ENCODE measurements around the gene DNAJC27.

DNAJC27 gene

GRCh38 chr2:24994146-24994724 lies 22.5 kb upstream of the DNAJC27 start:
- H3K9ac ChIP-seq = no peak overlapping the region
- peaks cover 18% of the 10 kb centered on the region for H3K4me1 ChIP-seq
- no peak overlapping the region for H3K4me3 ChIP-seq
- TF ChIP-seq Cebpa-rat (IDR thresholded peaks at IDR 0.05) = no peak
- H3K9me3 ChIP-seq = peaks cover 10% of the 10 kb centered on the region; the same call in 1 of the 2 replicates
- H4K20me1 ChIP-seq = no peaks in the 10 kb centered on the region
- H3K27ac ChIP-seq = no peak overlapping the region
- H3K27me3 ChIP-seq = no peaks in the 10 kb centered on the region
- H3K36me3 ChIP-seq = no peaks in the 10 kb centered on the region
- peak overlapping the region; percentile 36 for H3K4me2 ChIP-seq

GRCh38 chr2:24993406-24994145 lies 21.8 kb upstream of the DNAJC27 start:
- Histone ChIP-seq H3K9ac (no peak overlapping the region), H3K4me2 (peak overlapping the region; percentile 36), H3K27ac (no peak overlapping the region), H4K20me1 (no peaks in the 10 kb centered on the region), H3K9me3 (peaks cover 10% of the 10 kb centered on the region; the same call in 1 of the 2 replicates), H3K27me3 (no peaks in the 10 kb centered on the region), H3K4me1 (peaks cover 18% of the 10 kb centered on the region), H3K36me3 (no peaks in the 10 kb centered on the region), H3K4me3 (no peak overlapping the region)
- TF ChIP-seq Cebpa-rat (IDR thresholded peaks at IDR 0.05) = no peak

- Histone ChIP-seq H3K4me2 (no peak overlapping the region), H3K4me3 (no peak overlapping the region), H3K9ac (no peak overlapping the region), H3K9me3 (peaks cover 9% of the 10 kb centered on the region; the same call in 1 of the 2 replicates), H3K4me1 (peaks cover 4% of the 10 kb centered on the region; the same call in 1 of the 2 replicates), H3K27me3 (no peaks in the 10 kb centered on the region), H3K27ac (no peak overlapping the region), H4K20me1 (no peaks in the 10 kb centered on the region), H3K36me3 (no peaks in the 10 kb centered on the region)
- no peak for TF ChIP-seq Cebpa-rat (IDR thresholded peaks at IDR 0.05)
Measured at GRCh38 chr2:24986372-24986771, 14.6 kb upstream of the DNAJC27 start.

- Histone ChIP-seq H3K9ac (no peak overlapping the region), H3K4me3 (no peak overlapping the region), H3K27me3 (no peaks in the 10 kb centered on the region), H3K9me3 (peaks cover under 1% of the 10 kb centered on the region; the same call in 1 of the 2 replicates), H3K36me3 (no peaks in the 10 kb centered on the region), H4K20me1 (no peaks in the 10 kb centered on the region), H3K4me2 (no peak overlapping the region), H3K27ac (no peak overlapping the region), H3K4me1 (peaks cover 4% of the 10 kb centered on the region; the same call in 1 of the 2 replicates)
- TF ChIP-seq Cebpa-rat (IDR thresholded peaks at IDR 0.05) = no peak
Measured at GRCh38 chr2:24985511-24985910, 13.8 kb upstream of the DNAJC27 start.

GRCh38 chr2:24984912-24985311 lies 13.2 kb upstream of the DNAJC27 start:
- Histone ChIP-seq H3K4me2 (no peak overlapping the region), H3K9ac (no peak overlapping the region), H3K4me1 (peaks cover 4% of the 10 kb centered on the region; the same call in 1 of the 2 replicates), H3K27ac (no peak overlapping the region), H3K4me3 (no peak overlapping the region), H3K27me3 (no peaks in the 10 kb centered on the region), H3K36me3 (no peaks in the 10 kb centered on the region), H3K9me3 (no peaks in the 10 kb centered on the region), H4K20me1 (no peaks in the 10 kb centered on the region)
- no peak for TF ChIP-seq Cebpa-rat (IDR thresholded peaks at IDR 0.05)

GRCh38 chr2:24981411-24982136 lies 9.8 kb upstream of the DNAJC27 start:
- no peak overlapping the region for H3K9ac ChIP-seq
- H4K20me1 ChIP-seq = no peaks in the 10 kb centered on the region
- no peak overlapping the region for H3K4me2 ChIP-seq
- H3K27ac ChIP-seq = no peak overlapping the region
- no peak for TF ChIP-seq Cebpa-rat (IDR thresholded peaks at IDR 0.05)
- no peaks in the 10 kb centered on the region for H3K27me3 ChIP-seq
- no peaks in the 10 kb centered on the region for H3K9me3 ChIP-seq
- H3K4me3 ChIP-seq = no peak overlapping the region
- H3K4me1 ChIP-seq = peaks cover 9% of the 10 kb centered on the region; the same call in 1 of the 2 replicates
- H3K36me3 ChIP-seq = no peaks in the 10 kb centered on the region

- no peak overlapping the region for H3K27ac ChIP-seq
- H3K27me3 ChIP-seq = no peaks in the 10 kb centered on the region
- peaks cover 7% of the 10 kb centered on the region; the same call in 1 of the 2 replicates for H3K4me1 ChIP-seq
- no peaks in the 10 kb centered on the region for H3K36me3 ChIP-seq
- TF ChIP-seq Cebpa-rat (IDR thresholded peaks at IDR 0.05) = no peak
- no peaks in the 10 kb centered on the region for H4K20me1 ChIP-seq
- no peak overlapping the region for H3K9ac ChIP-seq
- no peak overlapping the region for H3K4me3 ChIP-seq
- H3K9me3 ChIP-seq = no peaks in the 10 kb centered on the region
- no peak overlapping the region for H3K4me2 ChIP-seq
Measured at GRCh38 chr2:24978661-24979060, 6.9 kb upstream of the DNAJC27 start.

- TF ChIP-seq Cebpa-rat (IDR thresholded peaks at IDR 0.05) = no peak
- Histone ChIP-seq H3K27me3 (no peaks in the 10 kb centered on the region), H3K27ac (no peak overlapping the region), H3K4me2 (no peak overlapping the region), H3K36me3 (no peaks in the 10 kb centered on the region), H3K4me1 (peaks cover 17% of the 10 kb centered on the region; the same call in 1 of the 2 replicates), H3K4me3 (no peak overlapping the region), H4K20me1 (no peaks in the 10 kb centered on the region), H3K9me3 (no peaks in the 10 kb centered on the region), H3K9ac (no peak overlapping the region)
Measured at GRCh38 chr2:24977631-24978030, 5.9 kb upstream of the DNAJC27 start.

GRCh38 chr2:24973812-24974211 lies 2.1 kb upstream of the DNAJC27 start:
- Histone ChIP-seq H3K4me2 (no peak overlapping the region), H3K4me1 (peaks cover 28% of the 10 kb centered on the region), H3K36me3 (no peaks in the 10 kb centered on the region), H4K20me1 (no peaks in the 10 kb centered on the region), H3K27me3 (no peaks in the 10 kb centered on the region), H3K9ac (no peak overlapping the region; the same call in 1 of the 2 replicates), H3K27ac (no peak overlapping the region), H3K9me3 (no peaks in the 10 kb centered on the region), H3K4me3 (no peak overlapping the region)
- no peak for TF ChIP-seq Cebpa-rat (IDR thresholded peaks at IDR 0.05)
